Fibroblast of peridontal ligament (primary cell): ENCODE data around the gene CCDC136.

Source experiments
- DNase-seq: peaks from one replicate; pipeline ENCODE4 v3.0.0-alpha.2; 2010; ENCODE audit errors: extremely low read depth

CCDC136 gene

DNA sequence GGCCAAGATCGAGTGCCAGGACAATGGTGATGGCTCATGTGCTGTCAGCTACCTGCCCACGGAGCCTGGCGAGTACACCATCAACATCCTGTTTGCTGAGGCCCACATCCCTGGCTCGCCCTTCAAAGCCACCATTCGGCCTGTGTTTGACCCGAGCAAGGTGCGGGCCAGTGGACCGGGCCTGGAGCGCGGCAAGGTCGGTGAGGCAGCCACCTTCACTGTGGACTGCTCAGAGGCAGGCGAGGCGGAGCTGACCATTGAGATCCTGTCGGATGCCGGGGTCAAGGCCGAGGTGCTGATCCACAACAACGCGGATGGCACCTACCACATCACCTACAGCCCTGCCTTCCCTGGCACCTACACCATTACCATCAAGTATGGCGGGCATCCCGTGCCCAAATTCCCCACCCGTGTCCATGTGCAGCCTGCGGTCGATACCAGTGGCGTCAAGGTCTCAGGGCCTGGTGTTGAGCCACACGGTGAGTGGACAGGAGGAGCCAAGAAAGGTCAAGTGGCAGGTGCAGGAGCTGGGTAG lies 53.1 kb downstream of the CCDC136 start:
- no peak for DNase-seq

DNA sequence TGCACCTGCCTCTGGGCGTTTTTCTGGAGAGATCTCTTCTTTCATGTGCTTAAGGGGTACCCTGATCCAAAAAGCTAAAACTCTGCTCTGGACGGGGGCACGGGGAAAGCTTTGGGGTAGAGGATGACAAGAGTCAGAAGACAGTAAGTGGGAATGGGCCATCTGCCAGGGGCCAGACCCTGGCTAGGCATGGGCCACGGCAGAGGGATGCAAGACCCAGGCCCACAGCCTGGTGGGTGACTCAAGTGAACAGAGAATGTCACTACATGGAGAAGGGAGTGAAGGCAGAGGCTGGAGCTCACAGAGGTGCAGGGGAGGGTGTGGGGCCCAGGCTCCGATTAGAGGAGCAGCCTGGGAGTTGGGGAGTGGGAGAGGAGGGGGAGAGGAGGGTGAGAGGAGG lies 53.7 kb downstream of the CCDC136 start:
- no peak for DNase-seq

DNA sequence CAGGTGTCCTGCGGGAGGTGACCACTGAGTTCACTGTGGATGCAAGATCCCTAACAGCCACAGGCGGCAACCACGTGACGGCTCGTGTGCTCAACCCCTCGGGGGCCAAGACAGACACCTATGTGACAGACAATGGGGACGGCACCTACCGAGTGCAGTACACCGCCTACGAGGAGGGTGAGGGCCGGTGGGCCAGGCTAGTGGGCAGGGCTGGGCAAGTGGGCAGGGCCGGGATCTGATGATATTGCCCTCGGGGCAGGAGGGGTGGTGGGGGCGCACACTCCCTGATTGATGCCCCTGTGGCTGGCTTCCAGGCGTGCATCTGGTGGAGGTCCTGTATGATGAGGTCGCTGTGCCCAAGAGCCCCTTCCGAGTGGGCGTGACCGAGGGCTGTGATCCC lies 54.2 kb downstream of the CCDC136 start:
- DNase-seq, result no peak

DNA sequence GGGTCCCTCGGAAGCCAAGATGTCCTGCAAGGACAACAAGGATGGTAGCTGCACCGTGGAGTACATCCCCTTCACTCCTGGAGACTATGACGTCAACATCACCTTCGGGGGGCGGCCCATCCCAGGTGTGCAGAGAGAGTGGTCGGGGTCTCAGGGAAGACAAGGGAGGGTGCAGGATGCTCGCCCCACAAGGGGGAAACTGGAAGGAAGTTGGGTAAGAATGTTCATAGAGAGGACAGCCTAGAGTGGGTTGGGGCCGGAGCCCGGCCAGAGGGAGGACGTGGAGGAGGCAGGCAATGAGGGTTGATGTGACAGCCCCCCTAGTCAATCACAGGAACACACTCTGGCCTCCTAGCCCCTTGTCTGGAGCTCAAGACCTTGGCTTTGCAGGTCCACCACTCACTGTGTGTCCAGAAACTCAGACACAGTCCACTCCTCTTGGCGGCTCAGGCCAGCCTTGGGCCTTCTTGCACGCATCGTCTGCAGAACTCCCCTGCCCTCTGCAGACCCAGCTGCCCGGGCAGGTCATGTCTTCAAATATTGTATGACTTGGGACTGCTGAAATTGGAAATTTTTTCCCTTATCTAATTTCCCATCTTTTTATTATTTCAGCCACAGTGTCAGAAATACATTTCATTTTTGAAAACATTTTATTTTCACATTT lies 55.1 kb downstream of the CCDC136 start:
- no peak for DNase-seq

DNA sequence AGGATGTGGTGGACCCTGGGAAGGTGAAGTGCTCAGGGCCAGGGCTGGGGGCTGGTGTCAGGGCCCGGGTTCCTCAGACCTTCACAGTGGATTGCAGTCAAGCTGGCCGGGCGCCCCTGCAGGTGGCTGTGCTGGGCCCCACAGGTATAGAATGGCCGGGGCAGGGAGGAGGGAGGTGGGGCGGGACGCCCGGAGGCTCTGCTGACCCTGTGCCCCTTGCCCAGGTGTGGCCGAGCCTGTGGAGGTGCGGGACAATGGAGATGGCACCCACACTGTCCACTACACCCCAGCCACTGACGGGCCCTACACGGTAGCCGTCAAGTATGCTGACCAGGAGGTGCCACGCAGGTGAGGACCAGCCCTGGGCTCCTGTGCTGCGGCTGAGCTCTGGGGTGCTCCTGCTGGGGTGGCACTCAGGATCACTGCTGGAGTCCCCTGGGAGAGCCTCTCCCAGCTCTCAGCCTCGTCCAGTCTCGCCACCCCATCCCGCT lies 56.0 kb downstream of the CCDC136 start:
- no peak for DNase-seq

DNA sequence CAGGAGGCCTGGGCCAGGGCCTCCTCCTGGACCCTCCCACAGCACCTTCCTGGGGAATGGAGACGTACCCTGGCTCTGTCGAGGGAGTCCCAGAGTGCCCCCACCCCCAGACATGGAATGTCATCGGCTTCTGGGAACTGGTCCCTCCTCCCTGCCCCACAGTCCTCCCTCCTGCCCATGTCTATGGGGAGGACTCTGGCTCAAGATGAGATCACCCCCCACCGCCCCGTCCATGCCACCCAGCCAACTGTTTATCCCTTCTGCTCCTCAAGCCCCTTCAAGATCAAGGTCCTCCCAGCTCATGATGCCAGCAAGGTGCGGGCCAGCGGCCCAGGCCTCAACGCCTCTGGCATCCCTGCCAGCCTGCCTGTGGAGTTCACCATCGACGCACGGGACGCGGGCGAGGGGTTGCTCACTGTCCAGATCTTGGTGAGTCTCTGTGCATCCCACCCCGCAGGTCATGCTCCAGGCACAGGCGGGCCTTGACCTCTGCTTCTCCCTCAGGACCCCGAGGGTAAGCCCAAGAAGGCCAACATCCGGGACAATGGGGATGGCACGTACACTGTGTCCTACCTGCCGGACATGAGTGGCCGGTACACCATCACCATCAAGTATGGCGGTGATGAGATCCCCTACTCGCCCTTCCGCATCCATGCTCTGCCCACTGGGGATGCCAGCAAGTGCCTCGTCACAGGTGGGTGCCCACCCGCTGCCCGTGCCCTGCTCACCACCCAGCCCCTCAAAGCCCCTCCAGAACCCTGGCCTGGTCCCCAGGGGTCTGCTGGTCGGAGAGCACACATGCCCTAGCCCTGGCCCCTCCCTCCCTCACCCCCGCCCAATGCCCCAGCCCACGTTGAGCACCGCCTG lies 56.8 kb downstream of the CCDC136 start:
- DNase-seq, result no peak

DNA sequence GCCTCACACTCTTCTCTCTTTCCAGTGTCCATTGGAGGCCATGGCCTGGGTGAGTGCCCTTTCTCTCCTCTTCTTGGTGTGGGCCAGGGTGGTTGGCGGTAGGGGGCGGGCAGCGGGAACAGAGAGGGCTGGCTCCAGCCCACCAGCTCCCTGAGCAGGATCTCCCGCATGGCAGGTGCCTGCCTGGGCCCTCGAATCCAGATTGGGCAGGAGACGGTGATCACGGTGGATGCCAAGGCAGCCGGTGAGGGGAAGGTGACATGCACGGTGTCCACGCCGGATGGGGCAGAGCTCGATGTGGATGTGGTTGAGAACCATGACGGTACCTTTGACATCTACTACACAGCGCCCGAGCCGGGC lies 57.4 kb downstream of the CCDC136 start:
- DNase-seq, result no peak

DNA sequence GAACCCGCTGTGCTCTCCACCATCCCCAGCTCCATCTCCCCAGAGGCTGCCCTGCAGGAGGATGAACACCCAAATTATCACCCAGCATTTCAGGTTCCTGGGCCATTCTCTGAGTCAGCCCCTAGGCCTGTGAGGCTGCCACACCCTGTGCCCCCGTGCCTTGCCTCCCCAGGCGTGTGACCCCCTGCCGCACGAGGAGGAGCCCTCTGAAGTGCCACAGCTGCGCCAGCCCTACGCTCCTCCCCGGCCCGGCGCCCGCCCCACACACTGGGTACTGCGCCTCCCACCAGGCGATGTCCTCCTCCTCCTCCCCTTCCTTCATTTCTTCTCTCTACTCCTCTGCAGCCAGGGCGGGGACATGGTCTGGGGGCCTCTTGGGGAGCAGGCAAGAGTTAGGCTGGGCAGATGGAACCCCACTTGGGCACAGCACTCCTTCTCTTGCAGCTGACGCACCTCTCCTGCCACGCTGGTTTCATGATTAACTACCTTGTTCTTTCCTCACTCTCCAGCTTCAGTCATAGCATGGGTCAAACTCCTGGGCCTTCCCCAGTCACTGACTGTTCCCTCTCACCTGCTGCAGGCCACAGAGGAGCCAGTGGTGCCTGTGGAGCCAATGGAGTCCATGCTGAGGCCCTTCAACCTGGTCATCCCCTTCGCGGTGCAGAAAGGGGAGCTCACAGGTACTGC lies 58.2 kb downstream of the CCDC136 start:
- no peak for DNase-seq

DNA sequence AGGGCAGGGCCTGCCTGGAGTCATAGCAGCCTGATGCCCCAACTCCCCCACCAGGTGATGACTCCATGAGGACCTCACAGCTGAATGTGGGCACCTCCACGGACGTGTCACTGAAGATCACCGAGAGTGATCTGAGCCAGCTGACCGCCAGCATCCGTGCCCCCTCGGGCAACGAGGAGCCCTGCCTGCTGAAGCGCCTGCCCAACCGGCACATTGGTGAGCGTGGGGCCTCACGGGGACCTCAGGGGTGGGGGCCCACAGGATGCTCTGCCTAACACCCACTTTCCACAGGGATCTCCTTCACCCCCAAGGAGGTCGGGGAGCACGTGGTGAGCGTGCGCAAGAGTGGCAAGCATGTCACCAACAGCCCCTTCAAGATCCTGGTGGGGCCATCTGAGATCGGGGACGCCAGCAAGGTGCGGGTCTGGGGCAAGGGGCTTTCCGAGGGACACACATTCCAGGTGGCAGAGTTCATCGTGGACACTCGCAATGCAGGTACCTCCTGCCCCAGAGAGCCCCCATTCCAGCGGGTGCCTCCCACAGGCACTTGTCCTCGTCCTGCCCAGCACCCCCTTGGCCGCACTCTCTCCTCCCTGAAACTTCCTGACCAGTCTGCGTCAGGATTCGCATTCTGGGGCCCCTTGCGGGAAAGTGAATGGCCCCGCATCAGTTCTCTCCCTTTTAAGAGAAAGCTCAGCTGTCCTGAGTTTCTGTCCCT lies 60.9 kb downstream of the CCDC136 start:
- no peak for DNase-seq

DNA sequence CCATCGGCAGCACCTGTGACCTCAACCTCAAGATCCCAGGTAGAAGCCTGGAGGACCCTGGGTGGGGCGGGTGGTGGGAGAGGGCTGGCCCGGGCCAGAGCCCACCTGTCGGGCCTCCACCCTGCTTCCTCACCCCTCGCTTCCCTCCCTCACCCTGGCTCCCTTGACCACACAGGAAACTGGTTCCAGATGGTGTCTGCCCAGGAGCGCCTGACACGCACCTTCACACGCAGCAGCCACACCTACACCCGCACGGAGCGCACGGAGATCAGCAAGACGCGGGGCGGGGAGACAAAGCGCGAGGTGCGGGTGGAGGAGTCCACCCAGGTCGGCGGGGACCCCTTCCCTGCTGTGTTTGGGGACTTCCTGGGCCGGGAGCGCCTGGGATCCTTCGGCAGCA lies 62.0 kb downstream of the CCDC136 start:
- no peak for DNase-seq

DNA sequence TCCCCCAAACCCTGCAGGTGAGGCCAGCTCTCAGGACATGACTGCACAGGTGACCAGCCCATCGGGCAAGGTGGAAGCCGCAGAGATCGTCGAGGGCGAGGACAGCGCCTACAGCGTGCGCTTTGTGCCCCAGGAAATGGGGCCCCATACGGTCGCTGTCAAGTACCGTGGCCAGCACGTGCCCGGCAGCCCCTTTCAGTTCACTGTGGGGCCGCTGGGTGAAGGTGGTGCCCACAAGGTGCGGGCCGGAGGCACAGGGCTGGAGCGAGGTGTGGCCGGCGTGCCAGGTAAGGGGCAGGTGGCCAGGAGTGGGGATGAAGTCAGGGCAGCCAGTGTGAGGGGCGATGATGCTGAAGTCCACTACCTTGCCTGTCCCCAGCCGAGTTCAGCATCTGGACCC lies 62.6 kb downstream of the CCDC136 start:
- DNase-seq, result no peak

DNA sequence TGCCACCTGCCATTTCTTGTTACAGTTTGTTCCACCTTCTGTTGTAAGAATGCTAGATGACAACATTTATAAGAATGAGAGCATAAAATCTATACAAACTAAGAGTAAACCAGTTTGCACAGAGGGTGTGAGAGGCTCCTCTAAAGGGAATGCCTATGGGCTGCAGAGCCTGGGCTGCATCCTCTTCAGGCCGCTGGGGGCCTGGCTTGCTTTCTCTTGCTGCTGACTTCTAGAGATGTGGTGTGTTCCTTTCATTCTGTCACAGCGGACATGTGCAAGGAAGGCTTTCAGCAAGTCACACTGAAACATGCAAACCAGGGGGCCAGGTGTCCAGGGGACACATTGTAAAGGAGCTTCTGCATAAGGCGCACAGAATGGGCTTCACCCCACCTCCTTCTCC lies 63.8 kb downstream of the CCDC136 start:
- no peak for DNase-seq

DNA sequence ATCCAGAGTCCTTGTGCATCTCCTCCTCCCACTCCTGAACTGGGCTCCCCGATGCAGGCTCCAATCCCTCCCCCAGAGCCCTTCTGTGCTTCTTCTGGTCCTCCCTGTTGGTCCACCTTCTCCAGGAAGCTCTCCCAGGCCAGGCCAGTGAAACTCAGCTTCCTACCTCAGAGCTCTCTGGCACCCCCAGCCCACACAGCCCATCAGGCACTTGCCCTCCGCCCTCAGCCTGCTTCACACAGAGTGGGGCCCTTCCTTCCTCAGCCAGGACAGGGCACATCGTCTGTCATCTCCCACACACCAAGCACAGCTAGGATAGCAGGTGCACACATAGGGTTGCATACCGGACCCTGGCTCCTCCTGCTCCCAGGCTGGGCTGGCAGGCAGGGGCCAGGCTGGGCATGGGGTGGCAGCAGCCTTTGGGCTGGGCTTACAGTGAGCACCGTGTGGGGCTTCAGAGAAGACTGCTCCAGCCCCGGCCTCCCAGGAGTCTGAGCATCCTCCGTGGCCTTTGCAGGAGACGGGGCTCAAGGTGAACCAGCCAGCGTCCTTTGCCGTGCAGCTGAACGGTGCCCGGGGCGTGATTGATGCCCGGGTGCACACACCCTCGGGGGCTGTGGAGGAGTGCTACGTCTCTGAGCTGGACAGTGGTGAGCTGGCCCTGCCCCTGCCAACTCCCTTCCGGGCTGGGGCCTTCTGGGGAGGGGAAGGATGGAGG lies 64.4 kb downstream of the CCDC136 start:
- DNase-seq, result no peak

DNA sequence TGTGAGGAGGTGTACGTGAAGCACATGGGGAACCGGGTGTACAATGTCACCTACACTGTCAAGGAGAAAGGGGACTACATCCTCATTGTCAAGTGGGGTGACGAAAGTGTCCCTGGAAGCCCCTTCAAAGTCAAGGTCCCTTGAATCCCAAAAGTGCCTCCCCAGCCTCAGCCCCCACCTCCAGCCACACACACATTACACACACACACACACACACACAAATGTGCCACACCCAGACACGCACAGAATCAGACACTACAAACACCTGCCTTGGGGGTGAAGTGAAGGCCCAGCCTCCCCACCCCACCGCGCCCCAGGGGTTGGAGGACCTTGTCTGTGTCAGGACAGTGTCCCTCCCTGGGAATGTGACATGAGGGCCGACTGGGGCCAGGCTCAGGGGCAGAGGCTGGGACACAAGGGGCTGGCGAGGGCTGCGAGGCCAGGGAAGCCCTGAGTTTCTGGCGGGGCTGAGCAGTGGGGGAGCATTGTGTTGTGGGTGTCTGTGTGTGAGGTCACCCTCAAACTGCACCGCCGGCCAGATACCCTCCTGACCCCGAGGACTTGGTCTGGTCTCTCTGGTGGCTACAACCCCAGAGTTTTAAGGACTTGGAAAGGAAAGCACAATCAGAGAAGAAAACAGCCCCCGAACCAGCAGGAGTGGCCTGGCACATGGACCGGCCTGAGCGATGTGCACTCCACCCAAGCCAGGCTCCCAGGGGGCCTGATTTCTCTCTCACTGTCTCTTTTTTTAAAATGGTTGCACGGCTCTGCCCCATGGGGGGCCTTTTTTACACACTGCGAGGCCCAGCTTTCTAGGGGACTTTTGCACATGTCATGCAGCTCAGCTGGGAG lies 66.8 kb downstream of the CCDC136 start:
- no peak for DNase-seq

DNA sequence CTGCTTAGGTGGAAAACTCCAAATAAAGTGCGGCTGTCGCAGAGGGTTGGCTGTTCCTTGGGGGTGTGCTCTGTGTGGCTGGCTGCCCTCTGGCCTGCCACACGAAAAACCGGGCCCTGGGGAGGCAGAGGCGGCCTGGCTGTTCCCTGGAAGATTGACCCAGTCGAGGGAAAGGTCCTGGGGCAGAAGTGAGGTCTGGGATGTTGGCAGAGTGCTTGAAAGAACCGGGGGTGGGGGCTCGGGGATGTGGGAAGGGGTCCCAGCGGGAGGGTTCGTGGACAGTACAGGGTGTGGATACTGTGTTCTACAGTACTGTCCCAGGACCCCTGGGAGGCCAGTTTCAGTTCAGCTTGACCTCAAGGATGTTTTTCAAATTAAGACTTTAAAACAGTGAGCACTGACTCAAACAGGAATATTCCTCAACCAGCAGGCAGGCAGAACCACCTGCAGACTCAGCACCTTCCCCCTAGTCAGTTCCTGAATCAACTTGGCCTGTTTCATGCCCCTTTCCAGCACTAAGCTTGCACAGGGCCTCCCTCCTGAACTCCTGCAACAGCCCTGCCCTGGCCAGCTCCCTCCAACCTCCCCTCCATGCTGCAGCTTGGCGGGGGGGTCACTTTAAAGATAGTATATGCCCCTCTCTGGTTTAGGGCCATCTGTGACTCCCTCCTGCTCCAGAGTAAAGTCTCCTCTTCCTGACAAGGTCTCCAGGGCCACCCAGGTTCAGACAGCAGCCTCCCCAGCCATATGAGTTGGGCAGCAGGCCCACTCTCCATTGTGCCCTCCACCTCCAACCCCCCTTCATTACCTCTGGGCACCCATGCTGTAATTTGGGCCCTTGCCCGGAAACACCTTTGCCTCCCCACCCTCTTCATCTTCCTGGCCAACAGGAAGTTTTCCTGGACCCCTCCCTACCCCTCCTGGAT lies 67.7 kb downstream of the CCDC136 start:
- no peak for DNase-seq

DNA sequence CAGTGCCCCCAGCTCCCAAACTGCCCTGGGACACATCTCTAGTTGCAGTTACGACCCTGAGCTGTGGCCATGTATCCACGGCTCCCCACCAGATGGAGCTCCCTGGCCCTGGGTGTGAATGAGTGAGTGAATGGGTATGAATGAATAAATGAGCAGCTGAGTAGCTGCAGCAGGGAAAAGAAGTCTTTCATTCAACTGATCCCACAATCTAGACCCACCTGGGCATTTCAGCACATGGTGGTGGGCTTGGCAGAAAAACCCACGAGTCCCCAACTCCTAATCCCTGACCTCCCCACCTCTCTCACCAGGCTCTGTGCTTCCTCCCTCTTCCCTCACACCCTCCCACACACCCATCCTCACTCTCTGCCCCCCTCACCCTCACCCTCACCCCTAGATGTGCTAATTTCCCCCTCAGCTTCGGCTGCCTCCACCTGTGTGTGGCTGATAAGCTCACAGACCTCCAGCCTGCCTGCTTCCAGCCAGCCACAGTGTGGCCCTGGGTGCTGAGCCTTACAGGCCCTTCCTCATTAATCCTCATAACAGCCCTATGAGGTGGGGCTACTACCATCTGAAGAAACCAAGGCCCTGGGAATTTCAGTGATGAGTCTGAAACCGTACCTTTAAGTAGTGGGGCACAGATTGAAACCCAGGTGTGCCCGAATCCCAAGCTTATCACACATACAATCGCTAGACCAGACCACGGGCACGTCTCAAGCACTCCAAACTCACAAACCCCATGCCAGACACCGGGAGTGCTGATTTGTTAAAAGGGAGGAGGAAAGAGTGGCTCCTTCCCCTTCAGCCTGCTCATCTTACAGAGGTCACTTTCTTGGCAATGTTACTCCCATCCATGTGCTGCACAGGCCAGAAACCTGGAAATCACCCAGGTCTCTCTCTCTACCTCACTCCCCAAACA lies 68.6 kb downstream of the CCDC136 start:
- peak; percentile 78 for DNase-seq

DNA sequence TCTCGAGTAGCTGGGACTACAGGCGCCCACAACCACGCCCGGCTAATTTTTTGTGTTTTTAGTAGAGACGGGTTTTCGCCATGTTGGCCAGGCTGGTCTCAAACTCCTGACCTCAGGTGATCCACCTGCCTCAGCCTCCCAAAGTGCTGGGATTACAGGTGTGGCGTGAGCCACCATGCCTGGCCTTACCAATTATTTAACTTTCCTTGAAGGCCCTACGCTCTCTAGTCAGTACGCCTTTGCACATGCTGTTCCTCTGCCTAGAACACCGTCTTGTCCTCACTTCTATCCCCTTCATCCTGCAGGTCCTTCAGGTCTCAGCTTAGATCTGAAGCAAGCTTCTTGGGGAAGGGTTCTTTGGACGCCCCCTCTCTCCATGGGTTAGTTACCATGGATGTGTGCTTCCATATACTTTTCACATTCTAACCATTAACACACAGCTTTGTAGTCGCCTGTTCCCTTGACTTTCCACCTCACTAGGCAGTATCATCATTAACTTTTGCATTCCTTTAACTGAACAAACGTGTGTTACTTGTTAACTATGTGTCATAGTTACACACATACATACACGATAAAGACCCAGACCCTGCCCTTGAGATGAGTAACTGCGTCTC lies 70.3 kb downstream of the CCDC136 start:
- DNase-seq, result no peak
